GM18858 (cell line): ENCODE measurements around the gene SEMA3A.
"Not testable (repeated sequence)": the region's sequence is repeated elsewhere in the genome, so short reads cannot be mapped to it uniquely, and the experiment has no call there.

ENCODE experiments used
- ATAC-seq: cut with Tn5 transposase; IDR thresholded peaks from one replicate; pipeline ENCODE4 v1.9.1; 2021; ENCODE audit not compliant: unreplicated experiment

SEMA3A gene

GRCh38 chr7:84194484-84195271, at the start of gene SEMA3A:
SEMA3A (minus strand) TSS chr7:84194789; CDS start chr7:84194586, 203 bp downstream.
- no peak for ATAC-seq

- ATAC-seq: not testable (repeated sequence)
Observed at GRCh38 chr7:84243037-84243436, 48.4 kb upstream of the SEMA3A start.

GRCh38 chr7:84238596-84238995, 44.0 kb upstream of the SEMA3A start:
- ATAC-seq: no peak

- ATAC-seq: peak; percentile 66
Observed at GRCh38 chr7:84237533-84238173, 43.1 kb upstream of the SEMA3A start.

GRCh38 chr7:84236398-84236797, 41.8 kb upstream of the SEMA3A start:
- ATAC-seq: no peak

- no peak for ATAC-seq
Observed at GRCh38 chr7:84232646-84233045, 38.1 kb upstream of the SEMA3A start.

GRCh38 chr7:84231157-84231556, 36.6 kb upstream of the SEMA3A start:
- ATAC-seq: no peak

DNA sequence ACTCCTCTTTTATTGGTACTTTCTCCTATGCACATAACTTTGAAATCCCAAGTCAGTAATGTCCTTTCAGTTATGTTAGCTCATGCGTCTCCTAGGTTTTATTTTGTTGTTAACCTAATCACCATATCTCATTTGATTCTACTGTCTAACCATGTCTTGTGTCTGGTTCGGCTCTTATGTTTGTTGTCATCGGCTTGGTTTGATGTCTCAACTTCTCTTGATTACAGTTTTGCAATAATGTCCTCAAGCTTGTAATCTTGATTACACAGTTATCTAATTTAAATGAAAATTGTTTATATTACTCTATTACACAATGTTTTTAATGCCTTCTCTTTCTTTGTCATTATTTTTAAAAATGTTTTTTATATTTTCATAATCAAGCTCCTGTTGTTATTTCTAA, 35.9 kb upstream of the SEMA3A start:
- ATAC-seq: no peak

DNA sequence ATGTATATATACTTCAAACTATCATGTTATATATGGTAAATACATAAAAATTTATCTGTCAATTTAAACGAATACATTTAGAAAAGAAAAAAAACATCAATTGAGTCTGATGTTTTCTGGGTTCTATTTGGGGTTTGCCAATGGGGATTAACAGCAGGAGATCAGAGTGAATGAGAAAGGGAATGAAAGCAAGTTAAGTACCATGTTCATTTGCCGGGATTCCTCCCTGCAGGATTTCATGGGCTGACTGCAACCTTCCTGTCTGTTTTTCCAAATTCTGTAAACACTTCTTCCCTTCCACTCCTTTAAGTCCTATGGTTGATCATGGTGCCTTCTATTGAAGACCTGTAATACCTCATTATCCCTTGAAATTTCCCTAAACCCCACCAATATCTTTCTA, 33.9 kb upstream of the SEMA3A start:
- no peak for ATAC-seq

- ATAC-seq: no peak
Observed at GRCh38 chr7:84226759-84227158, 32.2 kb upstream of the SEMA3A start.

DNA sequence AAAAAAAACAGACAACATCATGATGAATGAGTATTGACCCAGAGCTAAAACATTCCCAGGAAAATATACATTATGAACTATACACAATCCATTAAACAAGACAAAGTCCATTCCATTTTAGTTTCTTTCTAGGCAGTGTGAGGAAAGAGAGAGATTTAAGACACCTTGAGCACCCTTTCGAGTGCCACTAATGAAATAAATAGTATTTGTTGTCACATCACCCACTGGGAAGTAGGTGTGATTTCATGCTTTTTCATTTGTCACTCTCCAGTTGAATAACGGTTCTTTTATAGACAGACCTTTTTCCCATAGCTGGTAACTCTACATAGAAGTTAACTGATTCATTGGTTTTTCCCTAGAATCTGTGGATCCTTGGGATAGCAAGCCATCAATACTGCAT, 29.9 kb upstream of the SEMA3A start:
- ATAC-seq: no peak

- ATAC-seq: no peak
Observed at GRCh38 chr7:84219310-84219709, 24.7 kb upstream of the SEMA3A start.

- no peak for ATAC-seq
Observed at GRCh38 chr7:84218681-84219080, 24.1 kb upstream of the SEMA3A start.

GRCh38 chr7:84216472-84216871, 21.9 kb upstream of the SEMA3A start:
- ATAC-seq: no peak

- not testable (repeated sequence) for ATAC-seq
Observed at GRCh38 chr7:84214757-84215156, 20.2 kb upstream of the SEMA3A start.

DNA sequence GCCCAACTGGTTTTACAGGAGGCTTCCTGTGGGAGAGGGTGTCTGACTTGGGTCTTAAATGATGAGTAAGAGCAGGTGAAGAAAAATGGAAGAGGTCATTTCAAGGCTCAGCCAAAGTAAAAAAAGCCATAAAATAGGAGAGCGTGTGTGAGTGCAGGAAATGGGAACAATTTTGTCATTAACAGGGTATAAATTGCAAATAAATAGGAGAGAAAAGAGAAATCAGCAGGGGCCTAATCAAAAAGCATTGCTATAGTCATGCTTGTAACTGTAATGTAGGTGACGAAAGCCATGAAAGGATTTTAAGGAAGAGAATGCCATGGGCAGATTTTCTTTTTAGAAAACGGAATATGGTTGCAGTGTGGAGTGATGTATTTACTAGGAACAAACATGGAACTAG, 15.7 kb upstream of the SEMA3A start:
- no peak for ATAC-seq

GRCh38 chr7:84209006-84209405, 14.4 kb upstream of the SEMA3A start:
- ATAC-seq: no peak

DNA sequence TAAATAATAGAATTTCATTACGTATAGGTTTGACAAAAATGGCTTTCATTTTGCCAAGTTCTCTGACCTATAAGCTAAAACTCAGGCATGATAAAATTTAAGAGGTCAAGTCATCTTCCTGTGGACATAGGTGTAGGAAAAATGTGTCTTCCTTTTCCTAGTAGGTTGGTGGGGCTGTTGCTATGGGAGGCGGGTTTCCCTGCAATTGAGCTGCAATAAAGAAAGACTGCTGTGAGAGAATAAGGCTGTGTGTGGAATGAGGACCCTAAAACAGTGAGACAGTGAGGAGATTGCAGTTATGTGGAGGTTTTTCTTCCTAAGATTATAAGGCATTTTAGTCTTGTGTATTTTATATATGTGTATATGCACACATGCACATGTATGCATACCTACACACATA, 13.0 kb upstream of the SEMA3A start:
- no peak for ATAC-seq

DNA sequence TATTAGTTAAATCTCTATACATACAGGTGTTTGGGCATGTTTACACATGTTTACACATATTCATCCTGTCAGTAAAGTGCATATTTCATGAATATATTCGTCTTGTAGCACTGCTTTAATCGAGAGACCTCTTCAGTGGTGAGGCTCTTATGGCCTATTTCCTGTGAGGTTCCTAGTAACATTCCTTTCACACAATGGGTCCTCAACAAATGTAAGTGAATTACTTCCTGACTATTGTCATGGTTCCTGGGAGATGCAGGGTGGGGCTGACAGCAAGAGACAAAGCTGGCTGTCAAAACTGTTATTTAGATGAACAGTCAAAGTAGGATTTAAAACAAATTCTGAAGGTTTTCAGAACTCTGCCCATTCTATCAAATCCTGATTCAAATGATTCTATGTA, 12.4 kb upstream of the SEMA3A start:
- ATAC-seq: no peak

DNA sequence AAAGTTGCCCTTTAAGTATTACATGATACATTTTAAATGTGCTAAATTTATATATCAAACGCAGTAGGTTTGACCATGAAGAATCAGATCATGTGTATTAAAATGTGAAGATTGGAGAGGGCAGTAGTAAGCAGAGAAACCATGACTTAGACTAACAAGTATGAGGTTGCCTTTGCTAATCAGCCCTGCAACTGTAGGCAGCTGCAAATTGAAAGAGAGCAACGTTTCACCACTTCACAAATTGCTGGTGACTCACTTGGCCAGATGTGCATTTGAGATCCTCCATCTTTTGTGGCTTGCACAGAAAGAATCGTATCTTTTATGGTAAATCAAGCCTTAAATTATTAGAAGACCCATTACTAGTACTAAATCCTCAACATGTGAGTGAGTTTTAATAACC, 10.1 kb upstream of the SEMA3A start:
- ATAC-seq: no peak

DNA sequence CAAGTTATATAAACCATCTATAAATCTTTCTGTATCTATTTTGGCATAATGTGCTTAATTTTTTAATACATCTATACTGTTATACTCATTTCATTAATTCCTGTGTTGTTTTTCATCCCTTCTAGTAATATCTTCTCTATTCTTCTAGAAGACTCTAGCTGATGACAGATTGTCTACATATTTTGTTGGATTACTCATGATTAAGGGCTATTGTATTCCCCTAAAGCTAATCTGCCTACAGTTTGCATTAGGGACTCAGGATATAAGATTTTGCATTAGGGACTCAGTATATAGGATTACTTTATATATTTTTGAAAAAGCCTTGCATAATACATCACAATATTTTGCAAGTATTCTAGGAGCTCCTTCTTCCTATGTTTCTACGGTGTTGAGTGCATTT, 8.3 kb upstream of the SEMA3A start:
- no peak for ATAC-seq

GRCh38 chr7:84200859-84201258, 6.3 kb upstream of the SEMA3A start:
- ATAC-seq: no peak

- no peak for ATAC-seq
Observed at GRCh38 chr7:84199216-84199615, 4.6 kb upstream of the SEMA3A start.
